Body of pancreas (tissue), 4 donors: ENCODE results near the gene KLK2. TPM values are rescaled to one million over a fixed set of nuclear protein-coding genes. Genes with fewer than 3 reads are reported as not detected.

Experiments
- ATAC-seq: fragments of 150-250 bp; one replicate; pipeline ENCODE4 v1.9.1; 2016
- DNase-seq, 4 donors: peaks; one replicate each; pipeline ENCODE4 v3.0.0-alpha.2; 2019
- H3K27ac ChIP-seq, 4 donors: fragments of 200-600 bp; sonication (generic); 1 replicate in 3 of 4; 2 replicates in 1 of 4; pipeline versions ENCODE4 v1.5.1 to v1.6.1; 2016 to 2019; ENCODE audit warnings: mild to moderate bottlenecking in 1 of 4, mixed read lengths in 1 of 4, moderate library complexity in 1 of 4
- H3K27me3 ChIP-seq, 2 donors: fragments of 200-600 bp; sonication (generic); one replicate each; pipeline ENCODE4 v1.6.0; 2016; ENCODE audit warnings: mild to moderate bottlenecking in 1 of 2
- H3K36me3 ChIP-seq, 2 donors: fragments of 200-600 bp; sonication (generic); replicated peaks in 1 of 2; 2 replicates each; pipeline ENCODE4 v1.5.1; 2016; ENCODE audit warnings: low read depth in 2 of 2; ENCODE audit not compliant: insufficient read depth in 1 of 2
- H3K4me1 ChIP-seq: fragments of 200-600 bp; sonication (generic); one replicate; pipeline ENCODE4 v1.6.0; 2016
- H3K4me3 ChIP-seq, 2 donors: fragments of 200-600 bp; sonication (generic); 1 replicate in 1 of 2; 2 replicates in 1 of 2; pipeline ENCODE4 v1.5.1; 2016 to 2019
- H3K9me3 ChIP-seq, 3 donors: fragments of 200-600 bp; sonication (generic); 1 replicate in 2 of 3; 2 replicates in 1 of 3; pipeline ENCODE4 v1.5.1; 2016
- CTCF ChIP-seq, 7 experiments: fragments of 450-650 bp in 4 of 7; fragments of 200-600 bp in 3 of 7; sonication (generic) in 3 of 7; IDR thresholded peaks; one replicate each; pipeline ENCODE4 v1.5.1; 2016 to 2019; ENCODE audit warnings: antibody characterized with exemption in 7 of 7
- POLR2A ChIP-seq, 3 donors: fragments of 450-650 bp; IDR thresholded peaks; one replicate each; pipeline ENCODE4 v1.6.1; 2016; ENCODE audit warnings: antibody characterized with exemption in 3 of 3, mild to moderate bottlenecking in 2 of 3
- WGBS, 2 donors: methylation state at CpG; one replicate each; pipeline ENCODE4 v1.1.5; 2017; 5-methylcytosine and 5-hydroxymethylcytosine counted together
- intact Hi-C: fragments of 100-400 bp; cut with DNase I; formaldehyde crosslinking; loops from one replicate; pipeline ENCODE4 v1.15.1; 2023
- total RNA-seq, 2 donors: library from RNA; depleted of rRNA; stranded (reverse); fragments of >200 nt; gene quantifications; one replicate each; pipeline ENCODE4 v1.1.0, GENCODE V29; 2016

Gene KLK2
- total RNA-seq, 2 donors from 2014 or later: not detected

- DNase-seq (no peak), ATAC-seq (no peak)
- Histone ChIP-seq H3K27me3 (no peaks in the 10 kb centered on the region), H3K4me1 (no peaks in the 10 kb centered on the region), H3K36me3 (no peaks in the 10 kb centered on the region), H3K27ac (no peak within 1 kb of the TSS), H3K9me3 (no peaks in the 10 kb centered on the region), H3K4me3 (no peak within 1 kb of the TSS)
- WGBS, 2 donors: 65 to 78% methylated on average over 8 to 9 of the region's 9 CpGs
- intact Hi-C loops: no loop called here
- no peak for TF ChIP-seq POLR2A (IDR thresholded peaks at IDR 0.05)
- no peak for TF ChIP-seq CTCF (IDR thresholded peaks at IDR 0.05)
These were observed 18.4 kb upstream of the KLK2 start, which contains the start of gene KLK3 for GRCh38 chr19:50854636-50855410. KLK3 (plus strand) TSS chr19:50854915; CDS start chr19:50854956, 41 bp downstream.

GRCh38 chr19:50857366-50857765, 15.9 kb upstream of the KLK2 start:
- ATAC-seq (no peak), DNase-seq (no peak)
- no peaks in the 10 kb centered on the region for H3K4me1 ChIP-seq
- no peaks in the 10 kb centered on the region for H3K27me3 ChIP-seq
- TF ChIP-seq CTCF (IDR thresholded peaks at IDR 0.05) (no peak), POLR2A (IDR thresholded peaks at IDR 0.05) (no peak)
- no peak overlapping the region for H3K27ac ChIP-seq
- intact Hi-C loops: no loop called here
- WGBS, 2 donors: 72 to 81% methylated on average over 6 of the region's 6 CpGs
- no peak overlapping the region for H3K4me3 ChIP-seq
- H3K9me3 ChIP-seq: no peaks in the 10 kb centered on the region
- no peaks in the 10 kb centered on the region for H3K36me3 ChIP-seq

GRCh38 chr19:50858886-50859285, 14.4 kb upstream of the KLK2 start:
- no peak overlapping the region for H3K27ac ChIP-seq
- H3K4me3 ChIP-seq: no peak overlapping the region
- no peaks in the 10 kb centered on the region for H3K27me3 ChIP-seq
- intact Hi-C loops: no loop called here
- no peaks in the 10 kb centered on the region for H3K9me3 ChIP-seq
- DNase-seq (peak in 3 of 4 donors; percentile 35 to 46 (median 45)), ATAC-seq (no peak)
- TF ChIP-seq CTCF (IDR thresholded peaks at IDR 0.05) (no peak), POLR2A (IDR thresholded peaks at IDR 0.05) (no peak)
- no peaks in the 10 kb centered on the region for H3K4me1 ChIP-seq
- H3K36me3 ChIP-seq: no peaks in the 10 kb centered on the region
- 18 to 26% methylated on average over 7 of the region's 7 CpGs for WGBS, 2 donors

GRCh38 chr19:50859849-50860248, 13.4 kb upstream of the KLK2 start:
- no peaks in the 10 kb centered on the region for H3K9me3 ChIP-seq
- TF ChIP-seq CTCF (IDR thresholded peaks at IDR 0.05) (no peak), POLR2A (IDR thresholded peaks at IDR 0.05) (no peak)
- no peak overlapping the region for H3K4me3 ChIP-seq
- H3K27ac ChIP-seq: no peak overlapping the region
- no peak for ATAC-seq
- 59 to 74% methylated on average over 4 of the region's 4 CpGs for WGBS, 2 donors
- no peaks in the 10 kb centered on the region for H3K27me3 ChIP-seq
- intact Hi-C loops: no loop called here
- no peaks in the 10 kb centered on the region for H3K36me3 ChIP-seq
- no peak for DNase-seq
- no peaks in the 10 kb centered on the region for H3K4me1 ChIP-seq

GRCh38 chr19:50861010-50861409, 12.2 kb upstream of the KLK2 start:
- WGBS, 2 donors: 67 to 80% methylated on average over 5 of the region's 5 CpGs
- Histone ChIP-seq H3K27me3 (no peaks in the 10 kb centered on the region), H3K4me1 (no peaks in the 10 kb centered on the region), H3K27ac (no peak overlapping the region), H3K36me3 (no peaks in the 10 kb centered on the region), H3K9me3 (no peaks in the 10 kb centered on the region), H3K4me3 (no peak overlapping the region)
- ATAC-seq: no peak
- intact Hi-C loops: no loop called here
- no peak for DNase-seq
- TF ChIP-seq CTCF (IDR thresholded peaks at IDR 0.05) (no peak), POLR2A (IDR thresholded peaks at IDR 0.05) (no peak)
